Endothelial cell of umbilical vein (primary cell): Measurements from ENCODE around the gene RAN. TPM values are rescaled to one million over a fixed set of nuclear protein-coding genes. Genes with fewer than 3 reads are reported as not detected.

Source experiments
- BruUV-seq: library from RNA; stranded (reverse); fragments of 400-500 nt; replicated peaks from 2 replicates; lab custom pipeline; 2021; lab: Mats Ljungman, UMichigan
- CTCF ChIA-PET: fragments of 300-600, 350-600 bp; sonication (Branson Sonifier 250); formaldehyde crosslinking; loops from one replicate; lab custom pipeline; 2021; ENCODE audit warnings: antibody characterized with exemption, inconsistent platforms; lab: Charles Lee
- POLR2A ChIA-PET: fragments of 300-600, 350-600 bp; sonication (Branson Sonifier 250); formaldehyde crosslinking; loops from one replicate; lab custom pipeline; 2021; ENCODE audit warnings: antibody characterized with exemption, inconsistent platforms; lab: Charles Lee
- DNase-seq: peaks from one replicate; pipeline ENCODE4 v3.0.0-alpha.2; 2011; ENCODE audit warnings: low read depth, low spot score
- FAIRE-seq: peaks from 2 replicates; lab custom pipeline; 2011; peaks lifted over from hg19 to GRCh38; lab: Jason Lieb, UNC
- H2AFZ ChIP-seq: 2 replicates; pipeline ENCODE4 v1.6.0; 2012; ENCODE audit warnings: low read depth, low read length, control low read depth, inconsistent platforms
- H3K27ac ChIP-seq: 2 replicates; pipeline ENCODE4 v1.5.1; 2011; ENCODE audit warnings: low read depth, mild to moderate bottlenecking, control low read depth, low read length, moderate library complexity; ENCODE audit not compliant: insufficient read depth
- H3K27me3 ChIP-seq, 2 experiments: 2 replicates each; pipeline versions ENCODE4 v1.6.0 to v1.6.1; 2011; ENCODE audit warnings: low read length in 2 of 2, mixed read lengths in 1 of 2; ENCODE audit not compliant: control insufficient read depth in 2 of 2, insufficient read depth in 2 of 2
- H3K36me3 ChIP-seq, 2 experiments: 2 replicates in 1 of 2; 3 replicates in 1 of 2; pipeline ENCODE4 v1.5.1; 2011; ENCODE audit warnings: low read length in 2 of 2, mild to moderate bottlenecking in 1 of 2, moderate library complexity in 1 of 2; ENCODE audit not compliant: control insufficient read depth in 2 of 2, insufficient read depth in 2 of 2; ENCODE audit errors: extremely low read depth in 1 of 2
- H3K4me1 ChIP-seq: 3 replicates; pipeline ENCODE4 v1.5.1; 2011; ENCODE audit warnings: mild to moderate bottlenecking, low read length; ENCODE audit not compliant: control insufficient read depth, insufficient read depth; ENCODE audit errors: extremely low read depth
- H3K4me2 ChIP-seq: 2 replicates; pipeline ENCODE4 v1.6.1; 2011; ENCODE audit warnings: low read length, control low read depth, mixed read lengths; ENCODE audit not compliant: insufficient read depth
- H3K4me3 ChIP-seq, 3 experiments: fragments of 200-600 bp in 1 of 3; sonication (generic), shearing (Covaris generic) in 1 of 3; replicated peaks in 1 of 3; 2 replicates each; pipeline ENCODE4 v1.5.1; 2011 to 2016; ENCODE audit warnings: control low read depth in 3 of 3, low read length in 3 of 3, mild to moderate bottlenecking in 2 of 3, inconsistent platforms in 1 of 3, low read depth in 1 of 3, moderate library complexity in 1 of 3; ENCODE audit not compliant: insufficient read depth in 1 of 3
- H3K79me2 ChIP-seq: 2 replicates; pipeline ENCODE4 v1.6.0; 2012; ENCODE audit warnings: low read length, inconsistent platforms; ENCODE audit not compliant: control insufficient read depth, insufficient read depth
- H3K9ac ChIP-seq: replicated peaks from 2 replicates; pipeline ENCODE3; 2011; ENCODE audit warnings: low read length, control low read depth; ENCODE audit not compliant: insufficient read depth; ENCODE audit errors: extremely low read depth
- H3K9me1 ChIP-seq: replicated peaks from 3 replicates; pipeline ENCODE4 v1.6.0; 2011; ENCODE audit warnings: mild to moderate bottlenecking, low read length; ENCODE audit not compliant: control insufficient read depth, insufficient read depth; ENCODE audit errors: extremely low read depth
- H3K9me3 ChIP-seq: replicated peaks from 2 replicates; pipeline ENCODE4 v1.5.1; 2012; ENCODE audit warnings: low read length, inconsistent platforms; ENCODE audit not compliant: control insufficient read depth, insufficient read depth
- H4K20me1 ChIP-seq: replicated peaks from 2 replicates; pipeline ENCODE3; 2011; ENCODE audit warnings: mild to moderate bottlenecking, low read length; ENCODE audit not compliant: control insufficient read depth, insufficient read depth; ENCODE audit errors: extremely low read depth
- EZH2 ChIP-seq: IDR thresholded peaks from 2 replicates; pipeline ENCODE4 v1.6.1; 2012; ENCODE audit warnings: borderline replicate concordance, low read depth, mild to moderate bottlenecking, moderate library complexity, low read length, inconsistent platforms; ENCODE audit not compliant: severe bottlenecking
- FOS ChIP-seq: IDR thresholded peaks from 2 replicates; pipeline ENCODE4 v1.6.1; 2011; ENCODE audit warnings: mild to moderate bottlenecking, low read length, moderate library complexity, borderline replicate concordance; ENCODE audit not compliant: insufficient read depth
- GATA2 ChIP-seq: IDR thresholded peaks from 2 replicates; pipeline ENCODE4 v1.7.0; 2011; ENCODE audit warnings: low read depth, mild to moderate bottlenecking, moderate library complexity, mixed read lengths, low read length; ENCODE audit not compliant: insufficient read length, insufficient read depth
- JUN ChIP-seq: IDR thresholded peaks from 2 replicates; pipeline ENCODE4 v1.6.1; 2011; ENCODE audit warnings: borderline replicate concordance, low read depth; ENCODE audit not compliant: insufficient read length, insufficient read depth
- MYC ChIP-seq: IDR thresholded peaks from one replicate; pipeline ENCODE4 v1.6.1; 2011; ENCODE audit warnings: mild to moderate bottlenecking, low read depth, low read length
- POLR2A ChIP-seq: IDR thresholded peaks from 2 replicates; pipeline ENCODE4 v1.6.1; 2012; ENCODE audit warnings: low read depth, mild to moderate bottlenecking, control low read depth, low read length
- POLR2AphosphoS5 ChIP-seq: IDR thresholded peaks from 2 replicates; pipeline ENCODE4 v1.6.1; 2012; ENCODE audit warnings: low read depth, mild to moderate bottlenecking, control low read depth, low read length, moderate library complexity; ENCODE audit not compliant: insufficient read depth
- dilution Hi-C: fragments of 300-500 bp; cut with MboI; formaldehyde crosslinking; loops from one replicate; pipeline ENCODE4 v1.15.0; 2019; ENCODE audit warnings: low sequenced_read_pairs; ENCODE audit not compliant: extremely low pct_ligation_motif_present
- intact Hi-C: fragments of 100-400 bp; cut with micrococcal nuclease; formaldehyde crosslinking; loops from one replicate; pipeline ENCODE4 v1.10.0; 2022
- polyA plus RNA-seq, 4 experiments: library from polyadenylated mRNA; depleted of rRNA in 3 of 4; stranded (reverse) in 3 of 4; unstranded in 1 of 4; fragments of >200 nt; gene quantifications; 2 replicates each; pipeline versions ENCODE4 v1.2.1 to v1.2.3, GENCODE V29; 2011 to 2012; ENCODE audit warnings: missing spikeins in 1 of 4
- total RNA-seq: library from RNA; stranded (reverse); gene quantifications from 2 replicates; pipeline ENCODE4 v1.2.3, GENCODE V29; 2021
- TF ChIP-seq, protein P1 (sequence below): IDR thresholded peaks from 2 replicates; pipeline ENCODE4 v1.6.1; 2011; ENCODE audit not compliant: insufficient read depth, insufficient read length
- TF ChIP-seq, protein P2 (sequence below), 2 donors: IDR thresholded peaks; 1 replicate in 1 of 2; 2 replicates in 1 of 2; pipeline ENCODE4 v1.5.1; 2011; ENCODE audit warnings: low read length in 2 of 2, mild to moderate bottlenecking in 2 of 2, moderate library complexity in 2 of 2, control low read depth in 1 of 2, inconsistent platforms in 1 of 2, low read depth in 1 of 2; ENCODE audit not compliant: insufficient read depth in 1 of 2; ENCODE audit errors: extremely low read depth in 1 of 2

RAN gene
- total and polyA plus RNA-seq, 2 donors (not counting 3 experiments of a cell fraction or from before 2014, with no cell fraction given): 1,075 to 1,205 TPM

DNA sequence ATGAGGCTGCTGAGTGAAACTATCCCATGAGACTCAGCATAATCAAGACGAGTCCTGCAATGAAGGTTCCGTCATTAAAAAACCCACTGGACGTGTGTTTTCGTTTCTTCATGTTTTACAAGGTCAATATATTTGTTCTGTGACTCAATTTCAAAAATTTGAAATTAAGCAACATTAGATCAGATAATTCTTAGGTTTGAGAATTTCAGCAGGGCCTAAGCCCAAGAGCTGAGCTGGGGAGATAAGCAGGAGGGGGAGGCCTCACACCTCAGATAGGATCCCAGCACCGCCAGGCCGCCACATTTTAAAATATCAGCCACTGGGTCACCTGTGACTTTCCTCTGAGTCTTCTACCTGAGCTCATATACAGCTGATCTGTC is 46.1 kb upstream of the RAN start:
- no peaks in the 10 kb centered on the region for H4K20me1 ChIP-seq
- no peak overlapping the region for H3K4me3 ChIP-seq
- no peak overlapping the region for H3K27ac ChIP-seq
- no TSS peak for BruUV-seq
- H3K9ac ChIP-seq: no peak overlapping the region
- H3K9me3 ChIP-seq: no peaks in the 10 kb centered on the region
- no peaks in the 10 kb centered on the region for H3K27me3 ChIP-seq
- dilution Hi-C loops: no loop called here
- ChIA-PET POLR2A (no interaction called here), CTCF (interaction anchor here (1.0 to 2.1 kb wide), 5 partner anchors 8 to 45 kb away, joined by 3 to 11 read pairs (median 3); no protein-coding TSS in a partner anchor)
- no peaks in the 10 kb centered on the region for H3K9me1 ChIP-seq
- peaks cover 3 to 7% of the 10 kb centered on the region in 2 experiments for H3K36me3 ChIP-seq
- peaks cover 19% of the 10 kb centered on the region for H3K79me2 ChIP-seq
- no peak for TF ChIP-seq EZH2
- no peak for TF ChIP-seq MYC
- TF ChIP-seq, protein P1, sequence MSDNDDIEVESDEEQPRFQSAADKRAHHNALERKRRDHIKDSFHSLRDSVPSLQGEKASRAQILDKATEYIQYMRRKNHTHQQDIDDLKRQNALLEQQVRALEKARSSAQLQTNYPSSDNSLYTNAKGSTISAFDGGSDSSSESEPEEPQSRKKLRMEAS: no peak
- TF ChIP-seq, protein P2, sequence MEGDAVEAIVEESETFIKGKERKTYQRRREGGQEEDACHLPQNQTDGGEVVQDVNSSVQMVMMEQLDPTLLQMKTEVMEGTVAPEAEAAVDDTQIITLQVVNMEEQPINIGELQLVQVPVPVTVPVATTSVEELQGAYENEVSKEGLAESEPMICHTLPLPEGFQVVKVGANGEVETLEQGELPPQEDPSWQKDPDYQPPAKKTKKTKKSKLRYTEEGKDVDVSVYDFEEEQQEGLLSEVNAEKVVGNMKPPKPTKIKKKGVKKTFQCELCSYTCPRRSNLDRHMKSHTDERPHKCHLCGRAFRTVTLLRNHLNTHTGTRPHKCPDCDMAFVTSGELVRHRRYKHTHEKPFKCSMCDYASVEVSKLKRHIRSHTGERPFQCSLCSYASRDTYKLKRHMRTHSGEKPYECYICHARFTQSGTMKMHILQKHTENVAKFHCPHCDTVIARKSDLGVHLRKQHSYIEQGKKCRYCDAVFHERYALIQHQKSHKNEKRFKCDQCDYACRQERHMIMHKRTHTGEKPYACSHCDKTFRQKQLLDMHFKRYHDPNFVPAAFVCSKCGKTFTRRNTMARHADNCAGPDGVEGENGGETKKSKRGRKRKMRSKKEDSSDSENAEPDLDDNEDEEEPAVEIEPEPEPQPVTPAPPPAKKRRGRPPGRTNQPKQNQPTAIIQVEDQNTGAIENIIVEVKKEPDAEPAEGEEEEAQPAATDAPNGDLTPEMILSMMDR (IDR thresholded peaks at IDR 0.05; ENCODE audit: extremely low read depth in 1 of 2, insufficient read depth in 1 of 2, low read depth in 1 of 2, low read length in 2 of 2): no peak
- no peak for TF ChIP-seq GATA2
- TF ChIP-seq POLR2AphosphoS5: no peak
- TF ChIP-seq JUN: no peak
- no peak for TF ChIP-seq FOS
- no peak for TF ChIP-seq POLR2A
- DNase-seq (no peak), FAIRE-seq (no peak)
- intact Hi-C loops: no loop called here
- no peaks in the 10 kb centered on the region for H3K4me1 ChIP-seq
- H3K4me2 ChIP-seq: no peak overlapping the region
- H2AFZ ChIP-seq: no peak overlapping the region
